ENCODE measurements around the gene GJA9.
A peak's percentile ranks its signal among the peaks of the same experiment; 100 is the strongest.
"Not testable (repeated sequence)": the region's sequence is repeated elsewhere in the genome, so short reads cannot be mapped to it uniquely, and the experiment has no call there.

The GJA9 gene

DNA sequence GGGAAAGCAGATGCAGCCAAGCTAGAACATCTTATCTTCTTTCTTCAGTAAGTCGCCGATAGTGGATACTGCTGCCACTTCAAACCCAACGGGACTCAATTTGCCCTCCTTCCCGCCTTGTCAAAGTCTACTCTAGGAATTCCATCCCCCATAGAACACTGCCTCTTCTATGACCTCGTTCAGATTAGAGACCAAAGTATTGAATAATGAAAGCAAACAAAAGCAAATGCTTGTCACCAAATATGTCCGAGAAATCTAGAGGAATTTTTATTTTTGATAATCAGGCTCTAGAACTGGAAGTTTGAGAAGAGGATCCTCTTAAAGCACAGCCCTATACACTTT lies 21.0 kb downstream of the GJA9 start:
- DNase-seq (ENCODE audit: insufficient read length, low spot score), result no peak
- no peak for TF ChIP-seq POLR2A (IDR thresholded peaks at IDR 0.05; ENCODE audit: low read depth, low read length)
- FAIRE-seq, result no peak

DNA sequence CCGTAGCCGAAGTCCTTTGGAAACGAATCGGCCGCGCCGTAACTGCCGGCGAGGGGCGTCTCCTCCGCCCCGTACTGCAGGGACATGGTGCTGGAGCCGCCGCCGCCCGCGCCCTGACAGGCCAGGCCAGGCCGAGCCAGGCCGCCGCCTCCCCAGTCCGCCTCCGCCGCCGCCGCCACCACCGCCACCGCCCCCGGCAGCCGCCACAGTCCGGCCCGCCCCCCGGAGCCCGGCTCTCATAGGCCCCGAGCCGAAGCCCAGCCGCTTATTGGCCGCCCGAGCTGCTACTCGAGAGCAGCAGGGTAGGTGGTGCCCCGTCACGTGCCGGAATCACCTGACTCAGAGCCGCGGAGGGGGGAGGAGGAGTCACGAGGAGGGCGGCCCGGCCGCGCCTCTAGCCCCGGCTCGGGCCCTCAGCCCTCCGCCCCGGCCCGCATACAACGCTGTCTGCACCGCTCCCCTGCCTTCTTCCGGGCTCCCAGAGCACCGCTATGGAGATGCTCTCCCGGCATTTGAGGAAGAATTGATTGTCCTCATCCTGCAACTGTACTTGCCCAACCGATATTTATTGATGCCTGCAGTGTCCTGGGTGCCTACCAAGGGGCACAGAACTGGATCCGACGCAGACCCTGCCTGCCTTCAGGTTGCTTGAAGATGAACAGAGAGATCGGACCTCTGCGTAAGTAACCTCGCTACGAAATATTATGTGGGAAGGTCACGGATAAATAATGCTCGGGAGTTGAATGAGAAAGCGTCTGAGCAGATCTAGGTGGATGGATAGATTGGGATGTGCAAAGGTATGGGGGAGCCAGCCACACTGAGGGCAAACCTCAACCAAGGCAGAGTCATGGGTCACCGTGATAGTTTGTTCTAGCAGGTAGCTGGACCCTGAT lies 21.6 kb downstream of the GJA9 start, which contains the start of gene RRAGC:
Gene RRAGC, minus strand, starts transcription at position 212 of the 893 bp plus-strand sequence. Its CDS starts 126 bp downstream, at position 86.
- DNase-seq (ENCODE audit: insufficient read length, low spot score), result peak; percentile 95
- peak; percentile 83 for FAIRE-seq
- peak; percentile 67 for TF ChIP-seq POLR2A (IDR thresholded peaks at IDR 0.05; ENCODE audit: low read depth, low read length)

DNA sequence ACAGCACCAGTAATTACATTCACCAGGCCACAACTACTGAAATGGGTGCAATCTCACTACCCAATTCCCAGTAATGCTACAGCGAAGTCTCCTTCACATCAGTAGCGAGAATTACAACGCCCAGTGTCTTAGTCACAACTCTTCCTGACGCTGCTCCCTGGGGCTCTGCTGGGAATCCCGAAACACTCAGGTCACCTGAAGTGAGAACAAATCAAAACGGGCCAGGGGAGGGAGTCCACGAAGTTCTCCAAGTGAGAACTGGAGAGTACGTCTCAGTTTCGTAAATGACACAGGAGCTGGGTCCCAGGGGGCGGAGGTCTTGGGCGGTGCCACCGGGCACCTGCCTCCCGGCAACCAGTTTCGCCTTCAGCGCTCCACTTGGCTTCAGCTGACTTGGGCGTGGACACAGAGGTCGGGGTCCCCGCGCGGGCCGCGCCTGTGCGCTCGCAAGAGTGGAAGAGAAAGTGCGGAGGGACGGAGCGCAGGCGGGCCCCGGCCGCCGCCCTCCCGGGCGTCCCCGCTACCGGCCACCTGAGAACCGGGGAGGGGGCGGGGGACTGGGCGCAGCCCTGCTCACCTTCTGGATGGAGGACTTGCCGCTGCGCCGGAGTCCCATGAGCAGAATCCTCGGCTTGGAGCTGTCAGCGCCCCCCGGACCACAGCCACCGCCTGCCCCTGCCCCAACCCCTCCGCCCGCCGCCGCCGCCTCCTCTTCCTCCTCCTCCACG lies 22.4 kb downstream of the GJA9 start:
- FAIRE-seq (peak; percentile 69), DNase-seq (ENCODE audit: insufficient read length, low spot score) (peak; percentile 70)
- TF ChIP-seq POLR2A (IDR thresholded peaks at IDR 0.05; ENCODE audit: low read depth, low read length), result no peak

DNA sequence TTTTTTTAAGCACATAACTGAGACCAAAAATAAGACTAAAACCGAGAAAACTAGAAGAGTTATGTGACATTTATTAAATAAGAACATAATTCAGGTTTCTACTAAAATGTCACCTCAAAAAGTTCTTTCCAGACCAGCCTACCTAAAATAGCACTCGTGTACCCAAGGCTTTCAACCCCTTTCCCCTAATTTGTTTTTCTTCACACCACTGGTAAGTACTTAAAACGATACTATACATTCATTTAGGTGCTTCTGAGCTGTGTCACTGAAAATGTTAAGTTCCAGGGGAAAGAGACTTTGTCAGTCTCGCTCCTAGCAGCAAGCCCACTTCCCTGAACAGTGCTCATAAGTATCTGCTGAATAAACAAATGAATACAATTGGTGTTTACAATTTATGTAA lies 28.6 kb downstream of the GJA9 start:
- FAIRE-seq, result no peak
- no peak for DNase-seq (ENCODE audit: insufficient read length, low spot score)
- TF ChIP-seq POLR2A (IDR thresholded peaks at IDR 0.05; ENCODE audit: low read depth, low read length), result no peak

DNA sequence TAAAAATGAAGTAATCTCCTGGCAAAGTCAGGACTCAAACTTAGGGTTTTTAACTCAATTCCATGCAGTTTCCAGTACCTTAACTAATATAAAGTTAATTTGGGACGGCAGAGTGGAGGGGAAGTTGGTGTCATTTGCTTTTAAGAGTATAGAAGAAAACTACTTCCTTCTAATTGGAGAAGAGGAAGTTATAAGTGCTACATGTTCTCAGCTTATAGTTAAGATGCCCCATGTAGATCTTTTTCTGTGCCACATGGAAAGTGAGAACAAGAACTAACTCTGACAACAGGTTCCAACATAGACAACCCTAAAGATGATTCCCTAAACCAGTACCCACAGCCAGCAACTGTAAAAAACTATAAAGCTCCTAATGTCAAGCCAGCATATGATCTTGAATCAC lies 33.3 kb downstream of the GJA9 start:
- DNase-seq (ENCODE audit: insufficient read length, low spot score), result no peak
- TF ChIP-seq POLR2A (IDR thresholded peaks at IDR 0.05; ENCODE audit: low read depth, low read length), result no peak
- FAIRE-seq, result no peak

DNA sequence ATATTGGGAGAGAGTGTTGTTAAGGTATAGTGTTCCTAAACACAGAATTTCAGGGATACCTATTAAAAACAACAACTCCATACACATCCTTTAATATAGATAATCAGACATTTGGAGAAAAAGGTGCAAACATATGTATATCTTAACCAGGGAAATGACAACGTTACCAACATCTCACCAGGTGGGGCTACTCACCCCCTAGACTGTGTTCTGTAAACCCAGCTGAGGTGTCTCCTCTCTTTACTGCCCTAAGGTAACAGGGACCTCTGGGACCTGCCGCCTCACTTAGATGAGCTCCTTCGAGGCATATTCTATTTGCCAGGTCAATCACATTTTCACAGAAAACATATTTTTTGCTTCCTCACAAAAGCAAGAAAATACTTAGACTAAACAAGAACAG lies 35.2 kb downstream of the GJA9 start:
- FAIRE-seq, result no peak

DNA sequence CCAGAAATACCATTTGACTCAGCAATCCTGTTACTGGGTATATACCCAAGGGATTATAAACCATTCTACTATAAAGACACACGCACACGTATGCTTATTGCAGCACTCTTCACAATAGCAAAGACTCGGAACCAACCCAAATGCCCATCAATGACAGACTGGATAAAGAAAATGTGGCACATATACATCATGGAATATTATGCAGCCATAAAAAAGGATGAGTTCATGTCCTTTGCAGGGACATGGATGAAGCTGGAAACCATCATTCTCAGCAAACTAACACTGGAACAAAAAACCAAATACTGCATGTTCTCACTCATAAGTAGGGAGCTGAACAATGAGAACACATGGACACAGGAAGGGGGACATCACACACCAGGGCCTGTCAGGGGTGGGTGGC lies 36.3 kb downstream of the GJA9 start:
- FAIRE-seq; DNase-seq (ENCODE audit: insufficient read length, low spot score): not testable (repeated sequence)

More for the DNA sequence above, 35.2 kb downstream of the GJA9 start:
- DNase-seq (ENCODE audit: insufficient read length, low spot score), result no peak
- no peak for TF ChIP-seq POLR2A (IDR thresholded peaks at IDR 0.05; ENCODE audit: low read depth, low read length)

DNA sequence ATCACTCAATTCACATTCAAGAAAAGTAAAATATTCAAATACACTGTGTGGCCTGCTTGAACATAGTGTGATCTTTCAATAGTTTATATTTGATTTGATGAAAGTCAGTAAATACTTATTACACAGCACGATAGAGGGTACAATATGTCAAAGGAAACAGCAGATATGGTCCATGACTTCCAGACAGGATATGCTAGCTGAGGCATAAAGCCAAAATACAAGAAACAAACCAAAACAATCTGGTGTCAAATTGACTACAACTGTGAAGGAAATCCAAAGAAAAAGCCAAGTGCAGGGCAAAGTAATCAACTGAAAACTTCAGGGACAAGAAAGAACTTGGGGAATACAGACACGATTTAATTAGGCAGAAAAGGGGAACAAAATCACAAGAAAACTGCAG lies 41.1 kb downstream of the GJA9 start:
- FAIRE-seq (no peak), DNase-seq (ENCODE audit: insufficient read length, low spot score) (no peak)
- no peak for TF ChIP-seq POLR2A (IDR thresholded peaks at IDR 0.05; ENCODE audit: low read depth, low read length)

DNA sequence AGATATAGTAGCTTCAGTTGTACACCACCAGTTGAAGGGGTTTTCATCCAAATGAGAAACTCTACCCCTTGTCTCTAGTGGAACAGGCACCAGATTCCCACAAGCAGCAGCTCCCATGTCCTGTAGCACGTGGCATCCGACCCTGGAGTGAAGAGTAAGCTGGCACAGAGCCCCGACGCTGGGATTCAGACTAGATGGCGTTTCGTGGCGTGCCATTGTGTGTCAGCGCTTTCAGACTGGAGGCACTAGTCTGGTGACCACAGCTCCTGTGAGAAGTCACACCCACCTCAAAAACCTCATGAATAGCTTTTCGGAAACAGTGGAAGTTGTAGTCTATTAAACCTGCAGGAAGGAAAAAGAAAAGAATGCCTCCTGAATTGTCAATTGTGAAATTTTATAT lies 42.0 kb downstream of the GJA9 start:
- TF ChIP-seq POLR2A (IDR thresholded peaks at IDR 0.05; ENCODE audit: low read depth, low read length), result no peak
- no peak for FAIRE-seq
- DNase-seq (ENCODE audit: insufficient read length, low spot score), result no peak

DNA sequence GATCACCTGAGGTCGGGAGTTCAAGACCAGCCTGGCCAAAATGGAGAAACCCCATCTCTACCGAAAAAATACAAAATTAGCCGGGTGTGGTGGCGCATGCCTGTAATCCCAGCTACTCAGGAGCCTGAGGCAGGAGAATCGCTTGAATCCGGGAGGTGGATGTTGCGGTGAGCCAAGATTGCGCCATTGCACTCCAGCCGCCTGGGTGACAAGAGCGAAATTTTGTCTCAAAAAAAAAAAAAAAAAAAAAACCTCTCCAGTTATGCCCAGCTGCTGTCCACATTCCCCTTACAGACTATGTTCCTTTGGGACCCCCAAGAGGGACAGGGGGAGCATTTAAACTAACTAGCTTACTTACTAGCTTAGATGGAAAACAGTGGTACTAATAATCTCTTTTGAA lies 45.1 kb downstream of the GJA9 start:
- DNase-seq (ENCODE audit: insufficient read length, low spot score); FAIRE-seq: not testable (repeated sequence)

DNA sequence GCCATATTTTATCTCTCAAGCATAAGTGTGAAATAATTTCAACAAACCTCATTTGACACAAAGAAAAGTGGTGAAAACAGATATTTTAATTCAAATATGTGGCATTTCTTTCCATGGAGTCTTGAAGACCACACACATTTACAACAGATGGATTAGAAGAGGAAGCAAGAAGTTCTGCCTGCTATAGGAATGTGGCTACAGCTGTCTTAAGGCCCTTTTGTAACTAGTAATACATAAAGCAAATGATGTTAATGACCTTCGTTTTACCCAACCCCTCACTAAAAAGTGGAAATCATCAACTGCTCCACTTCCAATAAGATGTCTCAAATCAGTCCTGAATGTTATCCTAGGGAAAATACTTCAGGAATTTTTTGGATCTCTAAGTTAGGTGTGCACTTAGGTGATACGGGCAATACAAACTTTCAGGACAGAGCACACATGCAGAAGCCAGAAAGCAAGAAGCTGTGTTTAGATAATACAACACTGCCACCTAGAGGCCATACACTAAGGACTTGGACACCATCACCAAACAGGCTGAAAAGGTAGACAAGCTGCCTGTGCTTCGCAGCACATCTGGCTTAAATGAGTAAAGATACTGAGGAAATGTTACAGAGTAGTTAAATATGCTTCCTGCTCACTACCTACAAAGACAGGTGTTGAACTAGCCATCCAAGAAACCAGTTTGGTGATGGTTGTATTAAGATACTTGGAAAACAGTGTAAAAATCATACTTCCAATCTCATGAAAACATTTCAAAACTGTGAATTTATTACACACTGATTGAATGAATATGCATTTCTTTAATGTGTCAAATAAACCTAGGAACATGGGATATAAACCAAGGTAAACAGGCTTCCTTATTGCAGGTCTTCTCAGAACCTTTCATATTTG lies 46.2 kb downstream of the GJA9 start:
- TF ChIP-seq POLR2A (IDR thresholded peaks at IDR 0.05; ENCODE audit: low read depth, low read length), result no peak
- FAIRE-seq, result peak; percentile 85
- DNase-seq (ENCODE audit: insufficient read length, low spot score), result peak; percentile 50

DNA sequence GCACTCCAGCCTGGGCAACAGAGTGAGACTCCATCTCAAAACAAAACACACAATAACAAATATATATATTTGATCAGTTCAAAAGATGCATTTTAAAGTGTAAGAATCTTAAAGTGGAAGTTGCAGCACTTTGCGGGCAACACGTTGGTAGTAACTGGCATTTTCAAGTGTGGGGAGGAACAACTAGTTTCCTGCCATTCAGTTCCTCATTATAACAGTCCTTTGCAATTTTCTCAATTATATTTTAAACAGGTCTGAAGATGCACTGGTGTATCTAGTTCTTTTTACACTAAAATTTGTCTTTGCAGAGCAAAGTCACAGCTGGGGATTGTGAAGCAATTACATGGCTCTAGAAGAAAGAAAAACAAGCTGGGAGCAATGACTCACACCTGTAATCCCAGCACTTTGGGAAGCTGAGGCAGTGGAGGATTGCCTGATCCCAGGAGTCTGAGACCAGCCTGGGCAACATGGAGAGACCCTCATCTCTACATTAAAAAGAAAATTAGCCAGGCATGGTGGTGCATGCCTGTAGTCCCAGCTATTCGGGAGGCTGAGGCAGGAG lies 47.1 kb downstream of the GJA9 start:
- FAIRE-seq, result no peak
- no peak for TF ChIP-seq POLR2A (IDR thresholded peaks at IDR 0.05; ENCODE audit: low read depth, low read length)
- no peak for DNase-seq (ENCODE audit: insufficient read length, low spot score)

DNA sequence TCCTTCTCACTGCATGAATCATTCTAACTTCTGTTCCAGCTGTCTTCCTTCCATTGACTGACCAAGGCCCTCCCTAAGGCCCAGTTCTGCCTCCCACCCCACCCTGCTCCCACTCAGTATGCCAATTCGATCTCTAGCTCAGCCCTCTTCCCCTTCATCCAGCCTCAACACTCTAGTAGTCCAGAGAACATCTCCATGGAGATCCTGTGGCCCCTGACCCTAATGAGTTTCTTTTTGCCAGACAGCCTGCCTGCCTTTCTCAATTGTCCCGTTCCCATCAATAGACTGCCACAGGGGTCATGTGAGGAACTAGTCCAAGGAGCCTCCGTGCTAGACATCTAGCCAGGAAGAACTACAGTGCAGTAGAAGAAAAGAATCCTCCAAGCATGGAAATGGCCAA lies 48.2 kb downstream of the GJA9 start:
- FAIRE-seq, result no peak
- no peak for DNase-seq (ENCODE audit: insufficient read length, low spot score)
- TF ChIP-seq POLR2A (IDR thresholded peaks at IDR 0.05; ENCODE audit: low read depth, low read length), result no peak

DNA sequence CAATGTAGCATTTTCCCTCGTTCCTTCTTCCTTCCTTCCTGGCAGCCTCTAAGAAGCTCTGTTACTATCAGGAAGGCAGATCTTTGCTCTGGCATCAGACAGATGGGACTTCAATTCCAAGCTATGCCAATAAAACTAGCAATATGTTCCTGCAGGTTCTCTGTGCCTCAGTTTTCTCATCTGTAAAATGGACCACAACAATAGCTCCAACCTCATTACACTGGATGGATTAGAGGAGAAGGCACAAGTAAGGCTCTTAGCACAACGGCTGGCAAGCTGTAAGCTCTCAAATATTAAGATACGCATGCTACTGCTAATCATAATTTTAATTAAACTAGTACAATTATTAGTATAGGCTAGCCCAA lies 49.0 kb downstream of the GJA9 start:
- DNase-seq (ENCODE audit: insufficient read length, low spot score) (no peak), FAIRE-seq (no peak)
- no peak for TF ChIP-seq POLR2A (IDR thresholded peaks at IDR 0.05; ENCODE audit: low read depth, low read length)

All from H54 (cell line).